GM12874 (cell line): ENCODE data around the gene DLL1.

ENCODE experiments used
- CTCF ChIP-seq: IDR thresholded peaks from 2 replicates; pipeline ENCODE4 v1.5.1; 2011; ENCODE audit warnings: low read depth, mild to moderate bottlenecking, control low read depth, low read length, moderate library complexity; ENCODE audit not compliant: insufficient read depth

The DLL1 gene

GRCh38 chr6:170301184-170301583 is 10.3 kb upstream of the DLL1 start:
- no peak for TF ChIP-seq CTCF

- no peak for TF ChIP-seq CTCF
Observed at GRCh38 chr6:170298688-170299087, 7.8 kb upstream of the DLL1 start.

GRCh38 chr6:170297576-170298330 is 6.9 kb upstream of the DLL1 start:
- TF ChIP-seq CTCF, result no peak

GRCh38 chr6:170296746-170297575 is 6.1 kb upstream of the DLL1 start:
- no peak for TF ChIP-seq CTCF

GRCh38 chr6:170296423-170296745 is 5.5 kb upstream of the DLL1 start:
- no peak for TF ChIP-seq CTCF

- TF ChIP-seq CTCF, result no peak
Observed at GRCh38 chr6:170295510-170296422, 4.9 kb upstream of the DLL1 start.
